Stomach (tissue), 9 donors: ENCODE data around the gene KDM2B. TPM values are rescaled to one million over a fixed set of nuclear protein-coding genes. Genes with fewer than 3 reads are reported as not detected.

ENCODE experiments used
- DNase-seq, 2 donors: peaks; one replicate each; pipeline versions ENCODE4 v3.0.0 to v3.0.0-alpha.2; 2013 to 2019
- H3K27ac ChIP-seq, 5 donors: fragments of 200-600 bp in 4 of 5; sonication (generic) in 4 of 5; one replicate each; pipeline ENCODE4 v1.5.1; 2013 to 2019; ENCODE audit warnings: mild to moderate bottlenecking in 1 of 5, moderate library complexity in 1 of 5
- H3K27me3 ChIP-seq, 3 donors: fragments of 200-600 bp; sonication (generic); one replicate each; pipeline ENCODE4 v1.5.1; 2017 to 2019; ENCODE audit warnings: mixed run types in 1 of 3
- H3K36me3 ChIP-seq, 4 donors: fragments of 200-600 bp; sonication (generic); 1 replicate in 3 of 4; 2 replicates in 1 of 4; pipeline ENCODE4 v1.5.1; 2016 to 2019
- H3K4me1 ChIP-seq, 4 donors: fragments of 200-600 bp; sonication (generic); one replicate each; pipeline ENCODE4 v1.5.1; 2016 to 2019
- H3K4me3 ChIP-seq, 4 donors: fragments of 200-600 bp; sonication (generic) in 3 of 4; one replicate each; pipeline ENCODE4 v1.5.1; 2016 to 2019; ENCODE audit warnings: mild to moderate bottlenecking in 1 of 4
- H3K9me3 ChIP-seq, 4 donors: fragments of 200-600 bp; sonication (generic); one replicate each; pipeline ENCODE4 v1.5.1; 2016 to 2019
- CTCF ChIP-seq, 7 experiments: fragments of 450-650 bp in 4 of 7; fragments of 200-600 bp in 3 of 7; sonication (generic) in 3 of 7; IDR thresholded peaks; one replicate each; pipeline ENCODE4 v1.5.1; 2016 to 2019; ENCODE audit warnings: antibody characterized with exemption in 7 of 7, control low read depth in 2 of 7, mild to moderate bottlenecking in 1 of 7
- EP300 ChIP-seq: sonication (generic); formaldehyde crosslinking; IDR thresholded peaks from one replicate; pipeline ENCODE4 v1.6.1; 2017; ENCODE audit warnings: antibody characterized with exemption
- POLR2A ChIP-seq, 4 donors: fragments of 450-650 bp; IDR thresholded peaks; one replicate each; pipeline ENCODE4 v1.6.1; 2016; ENCODE audit warnings: antibody characterized with exemption in 4 of 4, control low read depth in 2 of 4, mild to moderate bottlenecking in 1 of 4, moderate library complexity in 1 of 4
- POLR2AphosphoS5 ChIP-seq, 3 donors: sonication (generic); formaldehyde crosslinking; IDR thresholded peaks; one replicate each; pipeline ENCODE4 v1.6.1; 2016; ENCODE audit warnings: antibody characterized with exemption in 3 of 3
- WGBS, 5 donors: extraction: QIAGEN DNeasy Blood & Tissue Kit in 3 of 5; methylation state at CpG; one replicate each; pipeline versions ENCODE4 v1.1.5 to v1.1.7; 2013 to 2018; 5-methylcytosine and 5-hydroxymethylcytosine counted together
- intact Hi-C: fragments of 100-400 bp; cut with DNase I; formaldehyde crosslinking; loops from one replicate; pipeline ENCODE4 v1.15.1; 2023; ENCODE audit warnings: low total_unique reads
- polyA plus RNA-seq, 3 donors: library from polyadenylated mRNA; stranded (reverse); fragments of 200-250 nt; gene quantifications; one replicate each; pipeline ENCODE4 v1.2.3, GENCODE V29; 2013
- total RNA-seq, 5 donors: library from RNA; depleted of rRNA; stranded (reverse); fragments of >200 nt; gene quantifications; one replicate each; pipeline versions ENCODE4 v1.1.0 to v1.2.3, GENCODE V29; 2014 to 2016
- donor health status: healthy with polysubstance abuse.
- donor health status: Bipolar disorder and iron deficiency.
- donor health status: healthy.

The KDM2B gene
- total and polyA plus RNA-seq, 8 donors: 5.8 to 72.8 (median 11.7) TPM

GRCh38 chr12:121582583-121583333 lies 1.9 kb upstream of the KDM2B start:
- TF ChIP-seq POLR2A (IDR thresholded peaks at IDR 0.05) (no peak), POLR2AphosphoS5 (IDR thresholded peaks at IDR 0.05) (no peak), EP300 (no peak), CTCF (IDR thresholded peaks at IDR 0.05) (no peak)
- no peaks in the 10 kb centered on the region for H3K36me3 ChIP-seq
- peak in 1 of 2 donors; percentile 41 for DNase-seq
- peak overlapping the region in 1 of 4 donors; percentile 79 for H3K4me3 ChIP-seq
- intact Hi-C loops: loop anchor here (5.0 kb wide), 1 partner anchor 40 kb away; no protein-coding TSS in a partner anchor
- H3K27me3 ChIP-seq: no peaks in the 10 kb centered on the region
- H3K4me1 ChIP-seq: peaks cover 36 to 54% (median 45%) of the 10 kb centered on the region in 4 donors
- 35 to 53% (median 38%) methylated on average over 13 of the region's 13 CpGs for WGBS, 5 donors
- no peaks in the 10 kb centered on the region for H3K9me3 ChIP-seq
- peak overlapping the region; percentile 28 to 93 (median 90) for H3K27ac ChIP-seq

- H3K9me3 ChIP-seq: no peaks in the 10 kb centered on the region
- H3K4me3 ChIP-seq: peak overlapping the region; percentile 64 to 82 (median 74)
- intact Hi-C loops: loop anchor here (5.0 kb wide), 1 partner anchor 40 kb away; no protein-coding TSS in a partner anchor
- peak; percentile 36 to 62 for DNase-seq
- peaks cover 38 to 63% (median 54%) of the 10 kb centered on the region in 4 donors for H3K4me1 ChIP-seq
- 10 to 24% (median 16%) methylated on average over 17 of the region's 17 CpGs for WGBS, 5 donors
- H3K36me3 ChIP-seq: no peaks in the 10 kb centered on the region
- TF ChIP-seq POLR2A (IDR thresholded peaks at IDR 0.05) (no peak), EP300 (no peak), POLR2AphosphoS5 (IDR thresholded peaks at IDR 0.05) (peak in 1 of 3 donors; percentile 11), CTCF (IDR thresholded peaks at IDR 0.05) (no peak)
- H3K27ac ChIP-seq: peak overlapping the region; percentile 50 to 93 (median 90)
- H3K27me3 ChIP-seq: no peaks in the 10 kb centered on the region
Measured at GRCh38 chr12:121581686-121582429, 1.0 kb upstream of the KDM2B start.

GRCh38 chr12:121579981-121580868 lies 598 bp downstream of the KDM2B start:
- 0 to 1% (median 0%) methylated on average over 20 to 54 of the region's 54 CpGs for WGBS, 5 donors
- H3K27ac ChIP-seq: peak overlapping the region; percentile 77 to 93 (median 90)
- H3K36me3 ChIP-seq: peaks cover 2 to 10% (median 5%) of the 10 kb centered on the region in 4 donors
- peaks cover 38 to 74% (median 54%) of the 10 kb centered on the region in 4 donors for H3K4me1 ChIP-seq
- intact Hi-C loops: loop anchor here (5.0 kb wide), 1 partner anchor 42 kb away; no protein-coding TSS in a partner anchor
- DNase-seq: peak; percentile 78 to 91
- H3K9me3 ChIP-seq: no peaks in the 10 kb centered on the region
- TF ChIP-seq EP300 (no peak), POLR2A (IDR thresholded peaks at IDR 0.05) (no peak), CTCF (IDR thresholded peaks at IDR 0.05) (no peak), POLR2AphosphoS5 (IDR thresholded peaks at IDR 0.05) (no peak)
- no peaks in the 10 kb centered on the region for H3K27me3 ChIP-seq
- peak overlapping the region; percentile 64 to 82 (median 74) for H3K4me3 ChIP-seq
